ENCODE results near the gene METTL21C. TPM values are rescaled to one million over a fixed set of nuclear protein-coding genes. Genes with fewer than 3 reads are reported as not detected.

The METTL21C gene
- total RNA-seq, 1 donor from 2014 or later, result not detected

GRCh38 chr13:102690883-102691282 is 4.0 kb downstream of the METTL21C start:
- no peak overlapping the region for H3K27ac Mint-ChIP-seq
- H3K27me3 Mint-ChIP-seq, result peaks cover 29% of the 10 kb centered on the region
- H3K9me3 Mint-ChIP-seq, result no peaks in the 10 kb centered on the region
- intact Hi-C loops (cut with micrococcal nuclease), result no loop called here
- peaks cover 7% of the 10 kb centered on the region for H3K4me1 Mint-ChIP-seq
- no peak overlapping the region for H3K4me3 Mint-ChIP-seq
- H3K36me3 Mint-ChIP-seq (ENCODE audit: low read depth), result no peaks in the 10 kb centered on the region
- no peak for DNase-seq

GRCh38 chr13:102688306-102688973 is 6.4 kb downstream of the METTL21C start:
- no peaks in the 10 kb centered on the region for H3K9me3 Mint-ChIP-seq
- no peak overlapping the region for H3K27ac Mint-ChIP-seq
- intact Hi-C loops (cut with micrococcal nuclease), result no loop called here

GRCh38 chr13:102687520-102687919 is 7.3 kb downstream of the METTL21C start:
- DNase-seq, result no peak
- intact Hi-C loops (cut with micrococcal nuclease), result no loop called here
- Mint-ChIP-seq H3K36me3 (ENCODE audit: low read depth) (peaks cover 4% of the 10 kb centered on the region), H3K27me3 (peaks cover 13% of the 10 kb centered on the region), H3K4me3 (no peak overlapping the region), H3K27ac (no peak overlapping the region), H3K9me3 (peaks cover 3% of the 10 kb centered on the region), H3K4me1 (peaks cover 12% of the 10 kb centered on the region)

More at GRCh38 chr13:102688306-102688973, 6.4 kb downstream of the METTL21C start:
- no peak for DNase-seq
- peaks cover 17% of the 10 kb centered on the region for H3K27me3 Mint-ChIP-seq
- no peaks in the 10 kb centered on the region for H3K36me3 Mint-ChIP-seq (ENCODE audit: low read depth)
- H3K4me1 Mint-ChIP-seq, result peaks cover 8% of the 10 kb centered on the region
- no peak overlapping the region for H3K4me3 Mint-ChIP-seq

- Mint-ChIP-seq H3K27me3 (peaks cover 7% of the 10 kb centered on the region), H3K4me1 (peaks cover 17% of the 10 kb centered on the region), H3K27ac (no peak overlapping the region), H3K9me3 (peaks cover 7% of the 10 kb centered on the region), H3K36me3 (ENCODE audit: low read depth) (peaks cover 7% of the 10 kb centered on the region), H3K4me3 (no peak overlapping the region)
- intact Hi-C loops (cut with micrococcal nuclease), result no loop called here
- DNase-seq, result no peak
Observed at GRCh38 chr13:102686024-102686423, 8.8 kb downstream of the METTL21C start.

GRCh38 chr13:102683637-102684036 is 11.2 kb downstream of the METTL21C start:
- no peak overlapping the region for H3K27ac Mint-ChIP-seq
- H3K36me3 Mint-ChIP-seq (ENCODE audit: low read depth), result peaks cover 26% of the 10 kb centered on the region
- DNase-seq, result no peak
- H3K27me3 Mint-ChIP-seq, result peaks cover 3% of the 10 kb centered on the region
- H3K4me3 Mint-ChIP-seq, result no peak overlapping the region
- peaks cover 31% of the 10 kb centered on the region for H3K4me1 Mint-ChIP-seq
- intact Hi-C loops (cut with micrococcal nuclease), result loop anchor here (5.0 kb wide), 1 partner anchor 164 kb away; the partner anchor contains the start of gene ERCC5
- peaks cover 7% of the 10 kb centered on the region for H3K9me3 Mint-ChIP-seq

- Mint-ChIP-seq H3K4me3 (no peak overlapping the region), H3K27me3 (no peaks in the 10 kb centered on the region), H3K4me1 (peaks cover 31% of the 10 kb centered on the region), H3K27ac (peak overlapping the region; percentile 25), H3K36me3 (ENCODE audit: low read depth) (peaks cover 32% of the 10 kb centered on the region), H3K9me3 (peaks cover 7% of the 10 kb centered on the region)
- no peak for DNase-seq
- intact Hi-C loops (cut with micrococcal nuclease), result loop anchor here (5.0 kb wide), 1 partner anchor 165 kb away; the partner anchor contains the start of gene ERCC5
Observed at GRCh38 chr13:102682727-102683126, 12.1 kb downstream of the METTL21C start.

- Mint-ChIP-seq H3K27me3 (no peaks in the 10 kb centered on the region), H3K36me3 (ENCODE audit: low read depth) (peaks cover 37% of the 10 kb centered on the region), H3K9me3 (peaks cover 7% of the 10 kb centered on the region), H3K4me3 (no peak overlapping the region), H3K4me1 (peaks cover 31% of the 10 kb centered on the region), H3K27ac (peak overlapping the region; percentile 25)
- no peak for DNase-seq
- intact Hi-C loops (cut with micrococcal nuclease), result loop anchor here (5.0 kb wide), 1 partner anchor 165 kb away; the partner anchor contains the start of gene ERCC5
Observed at GRCh38 chr13:102682211-102682610, 12.6 kb downstream of the METTL21C start.

GRCh38 chr13:102680842-102681740 is 13.8 kb downstream of the METTL21C start:
- Mint-ChIP-seq H3K4me3 (no peak overlapping the region), H3K4me1 (peaks cover 26% of the 10 kb centered on the region), H3K27ac (peak overlapping the region; percentile 62), H3K27me3 (no peaks in the 10 kb centered on the region), H3K9me3 (peaks cover 7% of the 10 kb centered on the region), H3K36me3 (ENCODE audit: low read depth) (peaks cover 44% of the 10 kb centered on the region)
- DNase-seq, result peak; percentile 61
- intact Hi-C loops (cut with micrococcal nuclease), result loop anchor here (5.0 kb wide), 1 partner anchor 166 kb away; the partner anchor contains the start of gene ERCC5

- Mint-ChIP-seq H3K27me3 (no peaks in the 10 kb centered on the region), H3K4me1 (peaks cover 23% of the 10 kb centered on the region), H3K27ac (peak overlapping the region; percentile 62), H3K9me3 (peaks cover 7% of the 10 kb centered on the region), H3K36me3 (ENCODE audit: low read depth) (peaks cover 47% of the 10 kb centered on the region), H3K4me3 (no peak overlapping the region)
- intact Hi-C loops (cut with micrococcal nuclease), result loop anchor here (5.0 kb wide), 1 partner anchor 167 kb away; the partner anchor contains the start of gene ERCC5
- no peak for DNase-seq
Observed at GRCh38 chr13:102680133-102680717, 14.6 kb downstream of the METTL21C start.

- peaks cover 23% of the 10 kb centered on the region for H3K4me1 Mint-ChIP-seq
- peaks cover 51% of the 10 kb centered on the region for H3K36me3 Mint-ChIP-seq (ENCODE audit: low read depth)
- H3K27me3 Mint-ChIP-seq, result no peaks in the 10 kb centered on the region
- DNase-seq, result no peak
- H3K4me3 Mint-ChIP-seq, result no peak overlapping the region
- no peak overlapping the region for H3K27ac Mint-ChIP-seq
- peaks cover 7% of the 10 kb centered on the region for H3K9me3 Mint-ChIP-seq
- intact Hi-C loops (cut with micrococcal nuclease), result loop anchor here (5.0 kb wide), 1 partner anchor 168 kb away; the partner anchor contains the start of gene ERCC5
Observed at GRCh38 chr13:102679449-102680132, 15.3 kb downstream of the METTL21C start.

GRCh38 chr13:102678339-102679107 is 16.3 kb downstream of the METTL21C start:
- Mint-ChIP-seq H3K36me3 (ENCODE audit: low read depth) (peaks cover 56% of the 10 kb centered on the region), H3K27me3 (no peaks in the 10 kb centered on the region), H3K27ac (no peak overlapping the region), H3K4me3 (no peak overlapping the region), H3K9me3 (peaks cover 7% of the 10 kb centered on the region), H3K4me1 (peaks cover 23% of the 10 kb centered on the region)
- intact Hi-C loops (cut with micrococcal nuclease), result no loop called here
- no peak for DNase-seq

- no peak overlapping the region for H3K4me3 Mint-ChIP-seq
- peaks cover 59% of the 10 kb centered on the region for H3K36me3 Mint-ChIP-seq (ENCODE audit: low read depth)
- no peak for DNase-seq
- intact Hi-C loops (cut with micrococcal nuclease), result no loop called here
- H3K4me1 Mint-ChIP-seq, result peaks cover 17% of the 10 kb centered on the region
- peaks cover 4% of the 10 kb centered on the region for H3K9me3 Mint-ChIP-seq
- H3K27me3 Mint-ChIP-seq, result no peaks in the 10 kb centered on the region
- no peak overlapping the region for H3K27ac Mint-ChIP-seq
Observed at GRCh38 chr13:102677122-102677521, 17.7 kb downstream of the METTL21C start.

All from activated CD4-positive, alpha-beta T cell treated with anti-CD3 and anti-CD28 coated beads, Interleukin-2, amount 10 ng/mL, durations not matched to agents 24 days and 14 days (primary cell).